ENCODE results near the gene P2RY6.

P2RY6 gene

GRCh38 chr11:73277467-73277866, 5.3 kb downstream of the P2RY6 start:
- H3K9ac ChIP-seq (ENCODE audit: low read length in 5 of 5), result no peak overlapping the region
- H3K9me3 ChIP-seq (ENCODE audit: control insufficient read depth in 5 of 5, low read length in 5 of 5), result no peaks in the 10 kb centered on the region

GRCh38 chr11:73280626-73281025, 8.5 kb downstream of the P2RY6 start:
- H3K9ac ChIP-seq (ENCODE audit: low read length in 5 of 5), result no peak overlapping the region
- no peaks in the 10 kb centered on the region for H3K36me3 ChIP-seq (ENCODE audit: control insufficient read depth in 5 of 5, insufficient read depth in 5 of 5, low read length in 5 of 5)
- H3K4me1 ChIP-seq (ENCODE audit: control insufficient read depth in 5 of 5, insufficient read depth in 5 of 5, low read length in 5 of 5), result peaks cover 4 to 49% (median 22%) of the 10 kb centered on the region in 5 donors
- no peak overlapping the region for H3K4me3 ChIP-seq (ENCODE audit: low read depth in 1 of 5, low read length in 5 of 5)
- no peaks in the 10 kb centered on the region for H3K9me3 ChIP-seq (ENCODE audit: control insufficient read depth in 5 of 5, low read length in 5 of 5)
- H3K27ac ChIP-seq (ENCODE audit: low read depth, low read length), result no peak overlapping the region
- peaks cover 0 to 2% (median 0%) of the 10 kb centered on the region in 5 donors for H3K27me3 ChIP-seq (ENCODE audit: control insufficient read depth in 5 of 5, insufficient read depth in 4 of 5, low read length in 5 of 5)

More at GRCh38 chr11:73277467-73277866, 5.3 kb downstream of the P2RY6 start:
- Histone ChIP-seq H3K4me1 (ENCODE audit: control insufficient read depth in 5 of 5, insufficient read depth in 5 of 5, low read length in 5 of 5) (peaks cover 0 to 32% (median 9%) of the 10 kb centered on the region in 5 donors), H3K36me3 (ENCODE audit: control insufficient read depth in 5 of 5, insufficient read depth in 5 of 5, low read length in 5 of 5) (no peaks in the 10 kb centered on the region), H3K27ac (ENCODE audit: low read depth, low read length) (no peak overlapping the region), H3K27me3 (ENCODE audit: control insufficient read depth in 5 of 5, insufficient read depth in 4 of 5, low read length in 5 of 5) (peaks cover 0 to 2% (median 0%) of the 10 kb centered on the region in 5 donors), H3K4me3 (ENCODE audit: low read depth in 1 of 5, low read length in 5 of 5) (no peak overlapping the region)

- H3K36me3 ChIP-seq (ENCODE audit: control insufficient read depth in 5 of 5, insufficient read depth in 5 of 5, low read length in 5 of 5), result no peaks in the 10 kb centered on the region
Measured at GRCh38 chr11:73281201-73281741, 9.1 kb downstream of the P2RY6 start.

GRCh38 chr11:73281796-73282660, 9.9 kb downstream of the P2RY6 start:
- H3K9ac ChIP-seq (ENCODE audit: low read length in 5 of 5), result no peak overlapping the region
- H3K9me3 ChIP-seq (ENCODE audit: control insufficient read depth in 5 of 5, low read length in 5 of 5), result no peaks in the 10 kb centered on the region
- H3K4me1 ChIP-seq (ENCODE audit: control insufficient read depth in 5 of 5, insufficient read depth in 5 of 5, low read length in 5 of 5), result peaks cover 4 to 58% (median 22%) of the 10 kb centered on the region in 5 donors
- H3K4me3 ChIP-seq (ENCODE audit: low read depth in 1 of 5, low read length in 5 of 5), result no peak overlapping the region
- no peak overlapping the region for H3K27ac ChIP-seq (ENCODE audit: low read depth, low read length)
- no peaks in the 10 kb centered on the region for H3K36me3 ChIP-seq (ENCODE audit: control insufficient read depth in 5 of 5, insufficient read depth in 5 of 5, low read length in 5 of 5)
- peaks cover 0 to 2% (median 0%) of the 10 kb centered on the region in 5 donors for H3K27me3 ChIP-seq (ENCODE audit: control insufficient read depth in 5 of 5, insufficient read depth in 4 of 5, low read length in 5 of 5)

More at GRCh38 chr11:73281201-73281741, 9.1 kb downstream of the P2RY6 start:
- Histone ChIP-seq H3K4me1 (ENCODE audit: control insufficient read depth in 5 of 5, insufficient read depth in 5 of 5, low read length in 5 of 5) (peaks cover 4 to 52% (median 22%) of the 10 kb centered on the region in 5 donors), H3K27ac (ENCODE audit: low read depth, low read length) (no peak overlapping the region), H3K27me3 (ENCODE audit: control insufficient read depth in 5 of 5, insufficient read depth in 4 of 5, low read length in 5 of 5) (peaks cover 0 to 2% (median 0%) of the 10 kb centered on the region in 5 donors), H3K9ac (ENCODE audit: low read length in 5 of 5) (no peak overlapping the region), H3K4me3 (ENCODE audit: low read depth in 1 of 5, low read length in 5 of 5) (no peak overlapping the region), H3K9me3 (ENCODE audit: control insufficient read depth in 5 of 5, low read length in 5 of 5) (no peaks in the 10 kb centered on the region)

GRCh38 chr11:73283276-73284000, 11.3 kb downstream of the P2RY6 start:
- H3K9ac ChIP-seq (ENCODE audit: low read length in 5 of 5), result no peak overlapping the region
- no peak overlapping the region for H3K4me3 ChIP-seq (ENCODE audit: low read depth in 1 of 5, low read length in 5 of 5)
- no peak overlapping the region for H3K27ac ChIP-seq (ENCODE audit: low read depth, low read length)
- H3K4me1 ChIP-seq (ENCODE audit: control insufficient read depth in 5 of 5, insufficient read depth in 5 of 5, low read length in 5 of 5), result peaks cover 4 to 72% (median 30%) of the 10 kb centered on the region in 5 donors
- H3K9me3 ChIP-seq (ENCODE audit: control insufficient read depth in 5 of 5, low read length in 5 of 5), result no peaks in the 10 kb centered on the region
- peaks cover 0 to 2% (median 0%) of the 10 kb centered on the region in 5 donors for H3K27me3 ChIP-seq (ENCODE audit: control insufficient read depth in 5 of 5, insufficient read depth in 4 of 5, low read length in 5 of 5)
- no peaks in the 10 kb centered on the region for H3K36me3 ChIP-seq (ENCODE audit: control insufficient read depth in 5 of 5, insufficient read depth in 5 of 5, low read length in 5 of 5)

GRCh38 chr11:73284106-73284505, 12.0 kb downstream of the P2RY6 start:
- H3K9me3 ChIP-seq (ENCODE audit: control insufficient read depth in 5 of 5, low read length in 5 of 5), result no peaks in the 10 kb centered on the region
- H3K9ac ChIP-seq (ENCODE audit: low read length in 5 of 5), result no peak overlapping the region
- no peaks in the 10 kb centered on the region for H3K36me3 ChIP-seq (ENCODE audit: control insufficient read depth in 5 of 5, insufficient read depth in 5 of 5, low read length in 5 of 5)
- no peak overlapping the region for H3K4me3 ChIP-seq (ENCODE audit: low read depth in 1 of 5, low read length in 5 of 5)
- peaks cover 0 to 2% (median 0%) of the 10 kb centered on the region in 5 donors for H3K27me3 ChIP-seq (ENCODE audit: control insufficient read depth in 5 of 5, insufficient read depth in 4 of 5, low read length in 5 of 5)
- no peak overlapping the region for H3K27ac ChIP-seq (ENCODE audit: low read depth, low read length)
- peaks cover 4 to 79% (median 37%) of the 10 kb centered on the region in 5 donors for H3K4me1 ChIP-seq (ENCODE audit: control insufficient read depth in 5 of 5, insufficient read depth in 5 of 5, low read length in 5 of 5)

GRCh38 chr11:73285721-73286120, 13.6 kb downstream of the P2RY6 start:
- Histone ChIP-seq H3K36me3 (ENCODE audit: control insufficient read depth in 5 of 5, insufficient read depth in 5 of 5, low read length in 5 of 5) (no peaks in the 10 kb centered on the region), H3K27me3 (ENCODE audit: control insufficient read depth in 5 of 5, insufficient read depth in 4 of 5, low read length in 5 of 5) (peaks cover 0 to 2% (median 0%) of the 10 kb centered on the region in 5 donors), H3K9ac (ENCODE audit: low read length in 5 of 5) (no peak overlapping the region), H3K9me3 (ENCODE audit: control insufficient read depth in 5 of 5, low read length in 5 of 5) (no peaks in the 10 kb centered on the region), H3K27ac (ENCODE audit: low read depth, low read length) (no peak overlapping the region), H3K4me3 (ENCODE audit: low read depth in 1 of 5, low read length in 5 of 5) (no peak overlapping the region), H3K4me1 (ENCODE audit: control insufficient read depth in 5 of 5, insufficient read depth in 5 of 5, low read length in 5 of 5) (peaks cover 4 to 78% (median 40%) of the 10 kb centered on the region in 5 donors)

- Histone ChIP-seq H3K9me3 (ENCODE audit: control insufficient read depth in 5 of 5, low read length in 5 of 5) (no peaks in the 10 kb centered on the region), H3K27ac (ENCODE audit: low read depth, low read length) (no peak overlapping the region), H3K4me1 (ENCODE audit: control insufficient read depth in 5 of 5, insufficient read depth in 5 of 5, low read length in 5 of 5) (peaks cover 2 to 72% (median 40%) of the 10 kb centered on the region in 5 donors), H3K36me3 (ENCODE audit: control insufficient read depth in 5 of 5, insufficient read depth in 5 of 5, low read length in 5 of 5) (no peaks in the 10 kb centered on the region), H3K27me3 (ENCODE audit: control insufficient read depth in 5 of 5, insufficient read depth in 4 of 5, low read length in 5 of 5) (no peaks in the 10 kb centered on the region), H3K4me3 (ENCODE audit: low read depth in 1 of 5, low read length in 5 of 5) (no peak overlapping the region), H3K9ac (ENCODE audit: low read length in 5 of 5) (no peak overlapping the region)
Measured at GRCh38 chr11:73286240-73286810, 14.2 kb downstream of the P2RY6 start.

- Histone ChIP-seq H3K4me3 (ENCODE audit: low read depth in 1 of 5, low read length in 5 of 5) (no peak overlapping the region), H3K27me3 (ENCODE audit: control insufficient read depth in 5 of 5, insufficient read depth in 4 of 5, low read length in 5 of 5) (no peaks in the 10 kb centered on the region), H3K9ac (ENCODE audit: low read length in 5 of 5) (no peak overlapping the region), H3K4me1 (ENCODE audit: control insufficient read depth in 5 of 5, insufficient read depth in 5 of 5, low read length in 5 of 5) (peaks cover 0 to 60% (median 36%) of the 10 kb centered on the region in 5 donors), H3K9me3 (ENCODE audit: control insufficient read depth in 5 of 5, low read length in 5 of 5) (no peaks in the 10 kb centered on the region), H3K36me3 (ENCODE audit: control insufficient read depth in 5 of 5, insufficient read depth in 5 of 5, low read length in 5 of 5) (no peaks in the 10 kb centered on the region), H3K27ac (ENCODE audit: low read depth, low read length) (no peak overlapping the region)
Measured at GRCh38 chr11:73287400-73288101, 15.4 kb downstream of the P2RY6 start.
